Smooth muscle cell of the brain vasculature (primary cell): ENCODE measurements around the gene FEN1.

ENCODE experiments used
- DNase-seq: peaks from one replicate; pipeline ENCODE4 v3.0.0-alpha.2; 2012; ENCODE audit warnings: low read depth, low spot score

FEN1 gene

DNA sequence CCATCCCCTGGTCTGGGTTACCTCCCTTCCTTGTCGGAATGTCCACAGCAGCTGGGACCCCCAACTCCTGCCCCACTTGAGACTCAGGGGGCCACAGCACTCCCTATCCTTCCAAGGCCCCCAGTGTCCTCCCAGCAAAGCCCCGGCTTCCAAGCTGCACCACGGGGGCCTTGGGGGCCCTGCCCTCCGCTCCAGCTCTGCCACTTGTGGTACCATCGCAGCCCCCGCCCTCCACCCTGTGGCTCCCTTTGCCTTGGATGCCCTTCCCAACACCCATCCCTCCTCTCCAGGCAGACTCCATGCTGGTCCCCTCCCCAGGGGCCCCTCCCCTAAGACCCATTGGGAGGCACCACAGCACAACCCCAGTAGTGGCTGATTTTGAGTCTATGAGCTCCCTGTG, 17.6 kb upstream of the FEN1 start:
- DNase-seq: no peak

DNA sequence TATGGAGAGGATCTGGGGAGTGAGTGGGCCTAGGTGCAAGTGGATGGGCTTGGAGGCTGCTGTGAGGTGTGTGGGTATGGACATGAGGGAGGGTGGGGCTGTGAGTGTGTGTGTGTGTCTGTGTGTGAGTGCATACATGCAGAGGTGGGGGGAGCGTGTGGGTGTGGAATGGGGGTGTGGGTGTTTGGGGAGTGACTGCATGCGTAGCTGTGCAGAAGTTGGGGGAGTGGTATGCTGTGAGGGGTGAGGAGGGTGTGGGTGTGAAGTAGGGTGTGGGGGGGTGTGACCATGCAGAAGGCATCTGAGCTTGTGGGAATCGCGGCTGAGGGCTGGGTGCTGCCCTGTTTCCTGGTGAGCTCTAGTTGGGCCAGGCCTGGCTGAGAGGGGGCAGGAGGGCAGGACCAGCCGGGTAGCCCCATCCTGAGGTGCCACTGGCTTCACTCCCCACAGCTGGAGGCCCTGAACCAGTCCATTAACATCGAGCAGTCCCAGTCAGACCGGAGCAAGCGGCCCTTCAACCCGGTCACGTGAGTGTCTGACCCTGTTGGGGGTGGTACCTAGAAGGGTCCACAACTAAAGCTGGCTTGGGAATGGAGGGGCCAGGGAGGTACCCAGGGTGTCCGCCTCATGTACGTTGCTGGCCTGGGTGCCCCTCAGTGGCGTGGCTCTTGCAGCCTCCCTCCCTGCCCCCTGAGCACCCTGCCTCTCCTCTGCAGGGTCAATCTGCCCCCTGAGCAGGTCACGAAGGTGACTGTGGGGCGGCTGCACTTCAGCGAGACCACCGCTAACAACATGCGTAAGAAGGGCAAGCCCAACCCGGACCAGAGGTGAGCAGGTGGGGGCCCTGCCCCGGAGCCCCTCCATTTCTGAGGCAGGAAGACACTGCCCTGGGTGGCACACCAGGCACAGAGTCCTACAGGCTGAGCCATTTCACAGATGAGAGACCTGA, 16.8 kb upstream of the FEN1 start:
- no peak for DNase-seq

DNA sequence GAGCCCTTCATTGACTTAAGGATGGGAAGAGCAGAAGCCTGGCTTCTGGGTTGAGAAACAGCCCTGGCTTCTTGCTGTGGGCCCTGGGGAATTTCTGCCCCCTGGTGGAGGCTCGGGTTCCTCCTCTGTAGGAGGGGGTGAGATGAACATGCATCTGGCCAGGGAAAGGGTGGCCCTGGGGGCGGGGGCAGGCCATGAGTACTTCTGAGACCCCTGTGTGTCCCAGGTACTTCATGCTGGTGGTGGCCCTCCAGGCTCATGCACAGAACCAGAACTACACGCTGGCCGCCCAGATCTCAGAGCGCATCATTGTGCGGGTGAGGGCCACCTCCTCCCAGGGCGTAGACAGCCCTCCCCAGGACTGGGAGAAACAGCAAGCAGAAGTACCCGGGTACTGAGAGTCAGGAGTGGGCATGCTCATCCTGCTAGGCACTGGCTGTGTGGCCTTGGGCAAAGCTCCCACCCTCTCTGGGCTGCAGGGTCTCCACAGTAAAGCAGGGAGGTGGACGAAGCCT, 16.1 kb upstream of the FEN1 start:
- no peak for DNase-seq

DNA sequence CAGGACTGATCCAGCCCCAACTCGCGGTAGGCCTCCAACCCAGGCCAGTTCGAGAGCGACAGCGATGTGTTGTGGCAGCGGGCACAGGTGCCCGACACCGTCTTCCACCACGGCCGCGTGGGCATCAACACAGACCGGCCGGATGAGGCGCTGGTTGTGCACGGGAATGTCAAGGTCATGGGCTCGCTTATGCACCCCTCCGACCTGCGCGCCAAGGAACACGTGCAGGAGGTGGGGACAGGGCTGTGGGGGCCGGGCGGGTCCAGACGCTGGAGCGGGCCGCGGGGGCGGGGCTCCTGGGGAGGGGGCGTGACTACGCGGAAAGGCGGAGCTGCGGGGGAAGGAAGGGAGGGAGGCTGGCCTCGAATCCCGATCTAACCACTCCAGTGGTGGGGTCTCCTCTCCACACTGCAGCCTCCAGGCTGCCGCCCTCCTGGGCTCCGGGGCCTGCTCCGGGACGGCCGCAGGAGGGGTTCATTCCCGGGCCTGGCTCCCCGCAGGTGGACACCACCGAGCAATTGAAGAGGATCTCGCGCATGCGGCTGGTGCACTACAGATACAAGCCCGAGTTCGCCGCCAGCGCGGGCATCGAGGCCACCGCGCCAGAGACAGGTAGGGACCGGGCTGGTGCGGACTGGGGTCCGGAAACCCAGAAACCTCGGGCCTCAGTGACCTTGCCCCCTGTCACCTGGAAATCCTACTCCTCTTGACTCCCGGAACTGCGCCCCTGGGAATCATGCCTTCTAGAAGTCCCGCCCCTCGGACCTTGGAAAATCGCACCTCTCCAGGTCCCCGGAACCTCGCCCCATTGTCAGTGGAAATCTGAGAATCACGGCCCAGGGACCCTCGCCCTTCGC, 15.2 kb upstream of the FEN1 start:
- no peak for DNase-seq

DNA sequence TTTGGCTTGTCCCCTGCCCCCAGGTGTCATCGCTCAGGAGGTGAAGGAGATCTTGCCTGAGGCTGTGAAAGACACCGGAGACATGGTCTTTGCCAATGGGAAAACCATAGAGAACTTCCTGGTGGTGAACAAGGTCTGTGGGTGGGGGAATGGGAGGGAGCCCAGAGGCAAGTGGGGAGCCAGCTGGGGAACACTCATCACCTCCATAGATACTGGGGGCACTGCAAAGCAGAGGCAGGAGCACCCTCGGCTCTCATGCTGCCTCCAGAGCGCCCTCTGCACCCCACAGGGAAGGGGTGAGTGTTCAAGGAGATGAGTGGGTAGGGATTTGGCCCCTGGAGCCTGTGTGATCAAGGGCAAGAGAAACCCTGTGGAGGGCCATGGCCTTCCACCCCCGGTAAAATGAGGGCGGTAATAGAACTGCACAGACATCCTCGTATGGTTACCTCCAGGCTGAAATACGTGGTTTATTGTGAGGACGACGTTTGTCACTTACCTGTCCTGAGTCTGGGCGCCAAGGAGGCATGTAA, 14.3 kb upstream of the FEN1 start:
- no peak for DNase-seq

DNA sequence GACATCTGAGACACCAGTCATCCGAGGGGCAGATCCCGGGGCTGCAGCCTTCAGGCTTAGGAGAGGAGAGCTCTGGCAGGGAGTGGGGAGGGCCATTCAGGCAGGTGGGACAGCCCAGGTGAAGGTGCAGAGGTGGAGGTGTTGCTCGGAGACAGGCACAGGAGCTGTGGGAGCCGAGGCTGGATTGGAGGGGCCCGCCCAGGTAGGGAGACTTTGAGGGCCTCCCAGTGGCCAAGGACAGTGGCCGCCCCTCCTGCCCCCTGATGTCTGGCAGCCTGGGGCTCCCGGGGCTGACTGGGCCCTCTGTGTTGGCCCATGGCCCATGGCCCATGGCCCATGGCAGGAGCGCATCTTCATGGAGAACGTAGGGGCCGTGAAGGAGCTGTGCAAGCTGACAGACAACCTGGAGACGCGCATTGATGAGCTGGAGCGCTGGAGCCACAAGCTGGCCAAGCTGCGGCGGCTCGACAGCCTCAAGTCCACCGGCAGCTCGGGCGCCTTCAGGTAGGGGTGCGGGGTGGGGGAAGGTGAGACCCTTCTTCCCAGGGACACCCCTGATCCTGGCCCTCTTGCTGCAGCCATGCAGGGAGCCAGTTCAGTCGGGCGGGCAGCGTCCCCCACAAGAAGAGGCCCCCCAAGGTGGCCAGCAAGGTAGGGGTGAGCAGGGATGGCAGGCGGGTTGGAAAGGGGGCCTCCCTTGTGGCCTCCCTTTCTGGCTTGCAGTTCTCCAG, 13.6 kb upstream of the FEN1 start:
- DNase-seq: no peak

DNA sequence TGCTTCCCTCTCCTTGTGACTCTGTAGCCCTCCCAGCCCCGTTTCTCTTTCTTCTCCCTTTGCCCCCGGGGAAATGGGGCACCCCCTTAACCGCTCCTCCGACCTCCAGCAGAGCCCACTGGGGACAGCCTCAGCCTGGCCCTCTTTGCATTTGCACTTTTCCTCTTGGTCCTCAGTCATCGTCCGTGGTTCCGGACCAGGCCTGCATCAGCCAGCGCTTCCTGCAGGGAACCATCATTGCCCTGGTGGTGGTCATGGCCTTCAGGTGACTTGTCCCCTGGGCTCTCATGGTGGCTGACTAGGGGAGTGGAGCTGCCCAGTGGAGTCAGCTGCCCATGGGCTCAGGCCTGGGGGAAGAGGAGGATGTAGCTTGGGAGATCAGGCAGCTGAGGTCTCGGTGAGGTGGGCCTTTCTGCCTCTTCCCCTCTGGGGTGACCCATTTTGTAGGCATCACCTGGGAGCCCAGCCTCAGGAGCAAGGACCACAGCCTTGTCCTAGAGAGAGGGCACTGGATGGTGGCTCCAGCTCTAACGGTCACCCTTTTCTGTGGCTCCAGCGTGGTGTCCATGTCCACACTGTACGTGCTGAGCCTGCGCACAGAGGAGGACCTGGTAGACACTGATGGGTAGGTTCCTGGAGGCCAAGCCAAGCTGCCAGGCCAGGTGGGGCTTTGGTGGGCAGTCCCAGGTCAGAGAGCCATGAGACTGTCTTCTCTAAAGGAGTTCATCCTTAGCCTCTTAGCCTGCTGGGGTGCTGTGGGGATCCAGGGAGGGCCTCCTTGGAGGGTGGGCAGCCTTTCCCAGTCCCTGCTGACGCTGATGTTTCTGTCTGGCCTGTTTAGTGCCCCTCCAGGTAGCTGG, 12.8 kb upstream of the FEN1 start:
- DNase-seq: no peak

DNA sequence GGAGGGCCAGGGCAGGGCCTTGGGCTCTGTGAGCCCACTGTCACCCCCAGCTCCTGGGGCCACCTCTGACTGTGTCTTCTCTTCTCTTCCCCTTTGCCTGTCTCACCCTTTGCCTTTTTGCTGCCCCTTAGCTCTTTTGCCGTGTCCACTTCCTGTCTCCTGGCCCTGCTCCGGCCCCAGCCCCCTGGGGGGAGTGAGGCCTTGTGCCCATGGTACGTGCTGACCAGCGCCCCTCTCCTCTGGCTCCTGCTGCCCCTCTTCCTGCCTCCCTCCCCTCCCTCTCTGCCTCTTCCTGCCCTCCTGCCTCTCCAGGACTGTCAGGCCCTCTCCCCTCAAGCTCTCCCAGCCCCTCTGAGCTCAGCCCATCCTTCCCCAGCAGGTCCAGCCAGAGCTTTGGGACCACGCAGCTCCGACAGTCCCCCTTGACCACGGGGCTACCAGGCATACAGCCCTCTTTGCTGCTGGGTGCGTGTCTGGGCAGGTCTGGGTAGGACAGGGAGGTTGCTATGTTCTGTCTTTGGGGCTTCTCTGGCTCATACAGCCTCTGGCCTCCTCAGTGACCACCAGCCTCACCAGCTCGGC, 12.0 kb upstream of the FEN1 start:
- DNase-seq: no peak

DNA sequence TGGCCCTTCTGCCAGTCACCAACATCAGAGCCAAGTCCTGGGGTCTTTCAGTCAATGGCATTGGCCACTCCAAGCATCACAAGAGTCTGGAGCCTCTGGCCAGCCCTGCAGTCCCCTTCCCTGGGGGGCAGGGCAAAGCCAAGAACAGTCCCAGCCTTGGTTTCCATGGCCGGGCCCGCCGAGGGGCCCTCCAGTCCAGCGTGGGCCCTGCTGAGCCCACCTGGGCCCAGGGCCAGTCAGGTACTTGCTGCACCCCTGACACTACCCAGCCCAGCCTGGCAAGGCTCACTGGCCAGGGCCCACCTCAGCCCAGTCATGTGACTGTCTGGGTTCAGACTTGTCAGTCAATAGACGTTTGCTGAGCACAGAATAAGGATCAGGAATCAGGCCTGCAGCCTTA, 11.1 kb upstream of the FEN1 start:
- DNase-seq: no peak

DNA sequence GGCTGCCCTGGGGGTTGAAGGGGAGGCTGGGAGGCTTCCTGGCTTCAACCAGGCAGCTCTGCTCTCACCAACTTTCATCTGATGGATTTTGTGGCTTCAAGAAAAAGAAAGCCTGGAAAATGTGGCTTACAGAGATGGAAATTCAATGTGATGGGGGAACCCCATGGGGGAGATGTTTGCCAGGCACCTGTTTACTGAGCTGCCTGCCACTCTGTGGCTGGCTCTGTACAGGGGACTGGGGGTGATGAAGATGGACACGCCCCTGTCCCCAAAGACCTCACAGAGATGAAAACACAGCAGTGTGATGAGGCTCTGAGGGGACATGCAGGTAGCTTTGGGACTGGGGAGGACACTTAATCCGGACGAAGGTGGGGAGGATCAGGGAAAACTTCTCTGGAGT, 10.4 kb upstream of the FEN1 start:
- no peak for DNase-seq

DNA sequence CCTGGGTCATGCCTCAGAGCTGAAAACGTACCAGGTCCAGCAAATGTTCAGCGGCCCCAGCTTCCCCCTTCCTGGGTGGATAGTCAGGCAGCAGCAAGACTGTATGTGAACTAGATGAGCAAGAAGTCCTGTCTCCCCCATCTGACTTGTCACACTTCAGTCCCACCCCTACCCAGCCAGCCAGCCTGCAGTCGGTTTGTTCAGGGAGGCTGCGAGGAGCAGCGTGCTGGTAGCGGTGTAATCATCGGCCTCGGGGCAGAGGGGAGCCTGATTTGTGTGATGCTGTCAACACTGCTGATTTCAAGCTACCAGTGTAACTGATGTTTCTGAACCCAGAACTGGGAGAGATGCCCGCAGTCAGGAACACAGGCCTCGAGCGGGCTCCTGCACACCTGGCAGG, 9.9 kb upstream of the FEN1 start:
- no peak for DNase-seq

DNA sequence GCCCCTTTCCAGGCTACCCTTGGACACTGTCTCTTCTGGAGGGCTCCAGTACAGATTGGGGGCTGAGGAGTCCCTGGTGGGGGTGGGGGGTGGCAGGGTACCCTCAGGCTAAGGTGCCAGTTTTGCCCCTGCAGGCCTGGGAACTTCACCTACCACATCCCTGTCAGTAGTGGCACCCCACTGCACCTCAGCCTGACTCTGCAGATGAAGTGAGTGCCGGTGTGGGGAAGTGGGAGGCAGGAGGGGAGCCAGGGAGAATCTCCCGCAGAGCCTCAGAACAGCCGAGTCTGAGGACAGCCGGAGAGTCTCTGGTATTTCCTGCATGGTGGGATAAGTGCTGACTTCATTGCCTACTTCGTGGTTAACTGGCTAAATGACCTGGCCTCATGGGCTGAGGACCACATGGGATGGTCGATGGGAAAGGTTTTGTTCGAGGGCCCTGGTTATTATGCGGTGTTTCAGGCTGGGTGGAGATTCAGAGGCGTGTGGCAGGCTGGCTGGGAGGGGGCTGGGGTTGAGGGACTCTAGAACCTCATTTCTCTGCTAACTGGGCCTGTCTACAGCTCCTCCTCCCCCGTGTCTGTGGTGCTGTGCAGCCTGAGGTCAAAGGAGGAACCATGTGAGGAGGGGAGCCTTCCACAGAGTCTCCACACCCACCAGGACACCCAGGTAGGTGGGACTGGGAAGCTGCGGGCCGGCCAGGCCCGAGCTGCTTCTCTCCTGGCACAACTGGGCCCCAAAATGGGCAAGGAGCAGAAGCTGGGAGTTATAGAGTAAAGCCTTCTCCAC, 8.8 kb upstream of the FEN1 start:
- peak; percentile 46 for DNase-seq

DNA sequence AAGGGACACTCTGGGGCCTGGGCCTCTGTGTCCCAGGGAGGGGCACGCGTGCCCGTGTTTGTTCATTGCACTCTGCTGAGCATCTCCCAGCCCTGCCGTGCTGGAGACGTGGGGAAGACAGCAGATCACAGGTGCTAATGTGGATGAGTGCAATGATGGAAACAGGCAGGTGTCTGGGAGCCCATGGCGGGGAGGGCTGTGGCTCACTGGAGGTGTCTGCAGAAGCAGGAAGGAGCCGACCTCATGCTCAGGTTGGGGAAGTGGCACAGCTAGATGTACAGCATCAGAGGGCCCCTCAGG, 8.3 kb upstream of the FEN1 start:
- DNase-seq: no peak

DNA sequence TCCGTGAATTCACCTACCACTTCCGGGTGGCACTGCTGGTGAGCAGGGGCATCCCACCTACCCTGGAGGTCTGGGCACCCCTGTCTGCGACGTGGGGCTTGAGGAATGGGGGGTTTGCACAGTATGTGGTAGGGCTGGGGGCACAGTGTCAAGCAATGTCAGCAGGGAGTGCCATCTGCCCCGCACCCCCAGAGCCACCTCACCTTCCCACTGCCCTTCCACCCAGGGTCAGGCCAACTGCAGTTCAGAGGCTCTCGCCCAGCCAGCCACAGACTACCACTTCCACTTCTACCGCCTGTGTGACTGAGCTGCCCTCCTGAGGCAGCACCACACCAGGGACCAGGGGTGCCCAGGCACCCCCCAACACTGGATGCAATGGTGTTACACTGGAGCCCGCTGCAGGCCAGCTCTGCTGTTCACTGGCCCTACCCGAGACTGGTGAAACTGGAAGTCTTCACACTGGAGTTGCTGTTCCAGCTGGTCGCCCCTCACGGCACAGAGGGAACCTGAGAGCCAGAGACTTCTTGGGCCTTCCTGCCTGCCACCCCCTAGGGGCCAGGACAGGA, 6.8 kb upstream of the FEN1 start:
- DNase-seq: no peak

DNA sequence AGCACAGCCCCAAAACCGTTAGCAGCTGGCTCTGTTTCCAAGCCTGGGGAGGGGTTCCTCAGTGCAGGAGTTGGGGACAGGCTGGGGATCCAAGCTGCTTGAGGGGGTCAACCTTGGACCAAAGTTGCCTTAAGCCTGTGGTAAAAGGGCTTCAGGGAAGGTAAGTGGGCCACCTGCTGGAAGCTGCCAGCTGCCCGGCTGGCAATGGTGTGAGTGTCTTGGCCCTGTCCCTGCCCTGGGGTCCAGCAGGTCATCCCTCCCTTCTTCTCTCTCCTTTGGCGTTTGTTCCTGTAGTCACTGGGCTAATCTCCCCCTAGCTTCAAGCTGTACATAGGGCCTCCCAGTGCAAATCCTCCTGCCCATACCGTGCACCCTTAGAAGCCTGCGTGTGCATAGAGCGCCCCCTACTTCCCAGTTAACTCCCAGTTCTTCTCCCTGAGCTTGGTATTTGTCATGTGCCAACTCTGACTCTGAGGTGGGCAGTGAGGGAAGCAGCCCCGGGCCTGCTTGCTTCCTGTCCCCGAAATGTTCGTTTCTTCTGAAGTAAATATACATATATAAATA, 4.7 kb upstream of the FEN1 start:
- DNase-seq: peak; percentile 24

DNA sequence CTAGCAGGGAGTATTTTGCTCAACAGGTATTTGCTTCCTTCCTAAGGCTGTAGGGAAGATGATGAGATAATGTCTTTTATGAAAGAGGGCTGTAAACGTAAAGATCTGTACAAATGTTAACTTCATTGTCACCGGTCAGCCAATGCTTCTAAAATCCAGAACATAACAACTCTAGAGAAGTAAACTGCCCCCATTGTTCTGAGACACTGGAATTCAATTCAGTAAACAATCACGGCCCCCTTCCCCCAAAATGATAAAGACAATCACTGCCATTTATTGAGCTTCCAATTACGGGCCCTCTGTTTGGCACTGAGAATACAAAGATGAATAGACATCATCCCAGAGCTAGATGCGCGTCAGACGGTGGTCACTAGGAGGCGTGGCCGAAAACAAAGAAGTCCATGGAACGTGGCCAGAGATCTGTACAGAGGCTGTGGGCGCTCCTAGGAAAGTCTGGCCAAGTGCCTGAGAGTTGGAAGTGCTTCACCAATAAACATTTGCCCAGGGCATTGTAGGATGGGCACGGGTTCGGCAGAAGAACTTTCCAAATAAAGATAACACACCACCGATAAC, 888 bp upstream of the FEN1 start:
- DNase-seq: no peak

DNA sequence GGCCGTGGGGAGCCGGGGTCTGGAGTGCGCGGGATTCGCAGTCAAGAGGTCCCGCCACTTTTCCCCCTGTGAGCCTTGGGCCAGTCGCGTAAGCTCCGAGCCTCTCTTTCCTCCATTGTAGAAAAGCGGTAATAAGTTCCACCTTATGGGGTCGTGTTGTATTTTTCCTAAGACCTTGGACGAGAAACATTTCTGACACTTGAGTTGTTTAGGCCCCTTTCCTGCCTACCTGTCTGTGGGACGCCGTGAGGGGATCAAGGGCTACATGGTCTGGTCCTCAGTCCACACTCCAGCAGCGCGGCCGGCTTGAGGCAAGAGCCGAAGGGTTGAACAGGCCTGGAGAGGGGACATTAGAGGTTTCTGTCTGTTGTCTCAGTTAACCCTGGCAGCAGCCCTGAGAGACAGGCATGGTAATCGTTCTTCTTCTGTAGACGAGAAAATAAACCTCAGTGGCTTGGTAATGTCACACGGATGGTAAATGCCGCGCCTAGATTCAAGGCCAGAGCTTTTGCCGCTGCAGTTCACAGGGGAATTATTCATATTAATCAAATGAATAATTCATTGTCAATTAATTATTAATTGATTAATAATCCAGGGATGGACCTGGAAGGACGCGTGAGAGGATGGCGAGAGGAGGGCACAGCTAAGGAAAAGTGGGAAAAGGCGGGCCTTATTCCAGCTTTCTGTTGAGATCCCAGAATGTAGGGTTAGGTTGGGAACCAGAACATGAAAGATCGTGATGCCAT, 545 bp downstream of the FEN1 start:
- no peak for DNase-seq

DNA sequence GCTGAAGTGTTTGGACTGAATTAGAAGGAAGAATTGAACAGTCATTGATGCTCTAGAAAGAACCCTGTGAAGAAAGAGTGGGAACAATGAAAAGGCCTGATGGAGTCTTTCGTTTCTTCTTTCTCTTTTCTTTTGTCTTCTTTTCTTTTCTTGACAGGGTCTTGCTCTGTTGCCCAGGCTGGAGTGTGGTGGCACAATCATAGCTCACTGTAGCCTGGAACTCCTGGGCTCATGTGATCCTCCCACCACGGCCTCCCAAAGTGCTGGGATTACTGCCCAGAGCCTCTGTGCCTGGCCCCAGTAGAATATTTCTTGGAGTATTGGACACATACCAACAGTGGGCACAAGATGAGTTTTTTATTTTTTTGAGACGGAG, 1.1 kb downstream of the FEN1 start:
- DNase-seq: no peak
